HG02759 (cell line): ENCODE measurements around the gene BCR.

Source experiments
- ATAC-seq: cut with Tn5 transposase; IDR thresholded peaks from one replicate; pipeline ENCODE4 v1.9.1; 2021; ENCODE audit warnings: mild to moderate bottlenecking, moderate library complexity; ENCODE audit not compliant: unreplicated experiment

BCR gene

DNA sequence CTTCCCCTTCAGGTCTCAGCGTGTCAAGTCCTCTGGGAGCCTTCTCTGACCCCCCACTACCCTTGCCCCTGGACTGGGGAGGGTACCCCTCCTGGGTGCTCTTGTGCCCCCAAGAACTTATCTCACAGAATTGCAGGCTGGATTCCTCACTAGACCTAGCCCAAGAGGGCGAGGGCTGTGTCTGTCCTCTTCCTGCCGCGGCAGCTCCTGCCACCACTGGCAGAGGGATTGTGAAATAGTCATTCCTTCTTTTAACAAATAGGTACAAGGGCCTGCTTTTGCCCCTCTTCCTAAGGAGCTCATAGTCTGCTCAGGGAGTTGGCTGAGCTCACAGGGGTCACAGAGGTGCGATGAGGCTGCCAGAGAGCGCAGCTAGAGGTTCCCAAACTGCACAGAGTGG is 29.5 kb upstream of the BCR start:
- no peak for ATAC-seq

DNA sequence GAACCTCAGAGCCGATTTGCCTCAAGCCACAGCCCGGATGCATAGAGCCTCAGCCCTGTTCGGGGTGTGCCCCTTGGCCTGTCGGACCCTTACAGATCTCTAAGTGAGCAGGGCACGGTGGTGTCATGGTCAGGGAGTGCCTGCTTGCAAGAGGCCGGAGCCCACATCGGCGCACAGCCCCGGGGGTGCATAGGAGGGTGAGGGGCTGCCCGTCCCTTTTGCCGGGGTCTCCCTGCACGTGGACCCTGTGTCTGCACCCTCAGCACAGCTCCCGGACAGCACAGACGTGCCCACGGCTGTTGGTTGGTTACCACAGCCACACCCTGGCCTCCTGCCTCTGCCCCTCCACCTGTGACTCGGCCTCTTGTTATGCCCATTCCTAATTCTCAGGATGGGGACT is 28.5 kb upstream of the BCR start:
- no peak for ATAC-seq

DNA sequence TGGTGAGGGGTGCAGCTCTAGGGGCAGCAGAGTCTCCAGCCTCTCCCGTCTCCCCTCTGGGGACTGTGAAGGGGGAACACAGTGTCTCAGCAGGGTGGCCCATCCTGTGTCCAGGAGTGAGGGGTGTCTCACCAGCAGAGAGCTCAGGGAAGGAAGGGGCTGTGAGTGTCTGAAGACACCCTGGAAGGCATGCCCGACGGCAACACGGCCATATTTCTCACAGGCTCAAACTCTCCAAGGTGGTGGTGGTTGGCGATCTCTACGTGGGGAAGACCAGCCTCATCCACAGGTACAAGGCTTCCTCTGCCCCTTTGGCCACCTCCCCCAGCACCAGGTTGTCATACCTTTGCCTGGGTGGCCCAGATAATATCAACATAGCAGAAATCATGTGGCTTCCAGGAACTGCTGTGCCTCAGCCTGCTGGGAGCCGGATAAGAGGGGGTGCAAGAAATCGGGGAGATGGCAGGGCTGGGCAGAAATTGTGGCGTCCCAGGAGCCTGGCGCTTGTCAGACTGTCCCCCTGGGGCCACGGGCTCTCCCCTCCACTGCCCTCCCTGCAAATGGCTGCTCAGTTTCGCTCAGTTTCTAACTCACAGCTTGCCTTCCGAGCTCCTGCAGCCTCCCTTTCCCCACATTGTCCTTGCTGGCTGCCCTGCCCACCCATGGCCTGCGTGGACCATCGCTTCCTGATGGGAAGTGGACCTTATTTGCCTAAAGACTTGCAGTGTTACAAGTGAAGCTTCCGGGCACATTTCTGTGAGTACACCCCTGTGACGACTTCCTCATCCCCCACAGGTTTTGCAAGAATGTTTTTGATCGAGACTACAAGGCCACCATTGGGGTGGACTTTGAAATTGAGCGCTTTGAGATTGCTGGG is 27.8 kb upstream of the BCR start:
- ATAC-seq, result no peak

DNA sequence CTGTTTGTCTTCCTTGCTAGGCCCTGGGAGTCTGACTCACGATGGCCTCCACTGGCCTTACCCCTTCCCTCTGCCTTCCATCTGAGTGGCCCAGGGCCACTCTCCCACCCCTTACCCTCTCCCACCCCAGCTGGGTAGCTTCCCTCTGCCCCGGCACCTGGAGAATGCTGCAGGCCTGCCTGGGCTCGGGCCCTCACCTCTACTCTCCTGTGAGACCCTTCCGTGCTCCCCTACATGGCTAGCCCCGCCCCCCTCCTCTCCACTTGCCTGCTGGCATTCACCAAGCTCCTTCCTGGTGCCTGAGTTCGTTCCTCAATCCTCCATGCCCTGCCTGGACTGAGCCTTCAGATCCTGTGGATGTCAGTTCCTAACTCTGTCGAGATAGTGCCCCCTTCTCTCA is 26.3 kb upstream of the BCR start:
- ATAC-seq, result no peak

GRCh38 chr22:23154461-23154860 is 25.8 kb upstream of the BCR start:
- ATAC-seq, result no peak

DNA sequence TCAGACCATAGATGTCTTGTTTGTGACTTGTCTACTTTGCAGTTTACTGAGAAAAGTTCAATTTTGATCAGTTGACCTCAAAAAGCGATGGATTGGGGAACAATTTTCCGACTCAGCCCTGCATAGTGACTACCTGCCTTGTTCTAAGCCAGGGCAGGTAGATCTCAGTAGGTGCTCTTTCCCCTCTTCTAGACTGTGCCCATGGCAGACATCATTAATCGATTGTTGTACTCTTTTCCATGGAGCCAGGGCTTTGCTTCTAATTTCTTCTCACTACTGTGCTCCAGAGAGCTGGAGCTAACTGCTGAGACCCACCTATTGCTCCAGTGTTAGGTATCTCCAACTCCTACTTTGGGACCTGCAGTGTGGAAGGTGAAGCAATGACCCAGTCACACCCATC is 25.2 kb upstream of the BCR start:
- ATAC-seq, result no peak

- no peak for ATAC-seq
These were observed 24.5 kb upstream of the BCR start for GRCh38 chr22:23155831-23156230.

GRCh38 chr22:23156286-23156685 is 24.0 kb upstream of the BCR start:
- no peak for ATAC-seq

DNA sequence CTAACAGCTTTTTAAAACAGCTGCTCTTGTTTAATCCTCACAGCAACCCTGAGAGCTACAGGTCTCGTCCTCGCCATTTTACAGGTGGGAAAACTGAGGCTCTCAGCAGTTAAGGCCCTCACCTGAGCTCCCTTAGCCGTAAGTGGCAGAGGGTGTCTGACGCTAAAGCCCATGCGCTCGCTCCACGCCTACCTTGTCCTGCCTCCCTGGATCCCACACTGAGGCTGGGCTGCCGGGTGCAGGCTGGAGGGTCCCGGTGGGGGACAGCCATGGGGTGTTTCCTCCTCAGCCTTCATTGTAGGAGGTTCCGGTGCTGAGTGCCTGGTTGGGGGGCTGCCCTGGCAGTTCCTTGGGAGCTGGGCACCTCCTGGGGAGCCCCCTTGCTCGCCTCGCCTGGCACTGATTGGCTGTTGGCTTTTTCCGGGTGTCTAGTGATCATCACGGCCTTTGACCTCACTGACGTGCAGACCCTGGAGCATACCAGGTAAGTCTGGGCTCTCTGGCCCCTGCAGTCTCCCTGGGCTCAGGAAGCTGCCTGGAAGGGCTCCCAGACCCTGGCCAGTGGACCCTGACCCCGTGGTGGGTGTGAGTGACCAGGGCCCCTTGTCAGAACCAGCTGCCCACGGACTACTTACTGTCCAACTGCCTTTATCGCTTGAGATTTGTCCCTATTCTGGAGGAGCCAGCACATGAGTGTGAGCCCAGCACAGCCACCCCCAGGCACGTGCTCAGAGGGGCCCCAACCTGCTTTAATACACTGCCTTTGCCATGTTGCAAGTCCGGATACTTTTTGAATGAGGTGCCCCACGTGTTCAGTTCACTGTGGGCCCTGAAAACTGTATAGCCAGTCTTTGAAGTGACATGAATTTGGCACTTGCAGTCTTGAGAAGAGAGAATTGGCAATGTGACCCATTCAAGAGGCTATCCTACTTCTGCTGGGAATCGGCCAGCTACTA is 22.5 kb upstream of the BCR start:
- ATAC-seq, result no peak

DNA sequence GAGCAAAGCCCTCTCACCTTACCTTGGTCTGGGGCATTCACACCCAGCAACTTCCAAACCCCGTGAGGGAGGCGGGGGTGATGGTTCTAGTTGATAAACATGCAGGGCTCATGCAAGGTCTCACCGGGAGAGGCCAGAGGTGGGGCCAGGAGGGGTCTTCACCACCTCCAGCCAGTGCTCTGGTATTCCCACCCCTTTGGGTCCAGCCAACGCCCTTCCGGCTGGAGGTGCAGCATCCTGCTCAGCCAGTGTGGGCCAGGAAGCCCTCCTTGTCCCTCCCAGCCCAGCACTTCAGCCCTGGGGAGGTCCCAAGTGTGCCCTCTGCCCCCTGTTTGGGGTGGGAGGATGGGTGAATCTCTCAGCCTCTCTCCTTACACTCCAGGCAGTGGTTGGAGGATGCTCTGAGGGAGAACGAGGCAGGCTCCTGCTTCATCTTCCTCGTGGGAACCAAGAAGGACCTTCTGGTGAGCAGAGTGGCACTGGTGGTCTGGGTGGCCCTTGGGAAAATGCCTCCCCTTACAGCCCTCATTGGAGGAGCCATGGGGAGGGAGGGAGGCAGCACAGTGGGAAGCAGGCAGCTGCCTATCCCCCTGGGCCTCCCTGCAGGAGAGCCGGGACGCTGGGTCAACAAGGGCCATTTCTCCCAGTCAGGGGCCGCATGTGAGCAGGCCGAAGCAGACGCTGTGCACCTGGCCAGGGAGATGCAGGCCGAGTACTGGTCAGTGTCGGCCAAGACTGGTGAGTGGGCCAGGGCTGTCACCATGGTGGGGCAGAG is 21.6 kb upstream of the BCR start:
- no peak for ATAC-seq

- ATAC-seq, result no peak
These were observed 21.0 kb upstream of the BCR start for GRCh38 chr22:23159291-23159630.

- ATAC-seq, result no peak
These were observed 19.3 kb upstream of the BCR start for GRCh38 chr22:23161029-23161428.

DNA sequence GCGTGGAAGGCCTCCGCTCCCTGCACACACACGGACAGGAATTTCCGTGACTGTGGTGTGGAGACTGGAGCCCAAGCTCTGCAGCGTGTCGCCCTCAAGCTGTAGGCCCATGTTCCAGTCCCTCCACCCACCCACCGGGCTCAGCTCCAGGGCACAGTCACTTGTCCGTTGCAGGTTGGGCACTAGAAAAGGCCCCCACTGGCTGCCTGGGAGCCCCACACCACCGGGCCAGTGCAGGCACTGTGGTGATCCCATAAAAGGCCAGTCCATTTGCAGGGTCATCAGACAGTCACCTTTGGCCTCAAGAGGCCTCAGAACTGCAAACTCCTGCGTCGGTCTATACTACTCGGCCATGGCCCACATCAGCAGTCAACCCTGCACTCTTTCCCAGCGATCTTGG is 18.7 kb upstream of the BCR start:
- ATAC-seq, result no peak

DNA sequence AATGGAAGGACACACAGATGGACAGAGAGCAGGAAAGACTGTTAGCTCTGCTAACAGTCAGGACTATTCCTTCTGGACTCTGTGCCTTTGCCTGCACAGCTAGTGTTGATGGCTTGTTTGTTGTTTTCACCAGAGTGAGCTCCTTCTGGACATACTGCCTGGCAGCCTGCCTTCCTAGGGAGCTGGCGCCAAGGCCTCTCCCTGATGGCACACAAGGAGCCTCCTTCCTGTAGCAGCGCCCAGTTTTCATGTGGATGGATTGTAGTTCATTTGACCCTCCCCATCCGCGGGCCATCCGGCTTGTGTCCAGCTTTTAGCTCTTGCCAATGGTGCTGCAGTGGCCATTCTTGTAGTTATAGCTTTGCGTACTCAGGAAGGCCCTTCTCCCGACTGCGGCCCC is 16.6 kb upstream of the BCR start:
- no peak for ATAC-seq

GRCh38 chr22:23164091-23164490 is 16.2 kb upstream of the BCR start:
- ATAC-seq, result no peak

DNA sequence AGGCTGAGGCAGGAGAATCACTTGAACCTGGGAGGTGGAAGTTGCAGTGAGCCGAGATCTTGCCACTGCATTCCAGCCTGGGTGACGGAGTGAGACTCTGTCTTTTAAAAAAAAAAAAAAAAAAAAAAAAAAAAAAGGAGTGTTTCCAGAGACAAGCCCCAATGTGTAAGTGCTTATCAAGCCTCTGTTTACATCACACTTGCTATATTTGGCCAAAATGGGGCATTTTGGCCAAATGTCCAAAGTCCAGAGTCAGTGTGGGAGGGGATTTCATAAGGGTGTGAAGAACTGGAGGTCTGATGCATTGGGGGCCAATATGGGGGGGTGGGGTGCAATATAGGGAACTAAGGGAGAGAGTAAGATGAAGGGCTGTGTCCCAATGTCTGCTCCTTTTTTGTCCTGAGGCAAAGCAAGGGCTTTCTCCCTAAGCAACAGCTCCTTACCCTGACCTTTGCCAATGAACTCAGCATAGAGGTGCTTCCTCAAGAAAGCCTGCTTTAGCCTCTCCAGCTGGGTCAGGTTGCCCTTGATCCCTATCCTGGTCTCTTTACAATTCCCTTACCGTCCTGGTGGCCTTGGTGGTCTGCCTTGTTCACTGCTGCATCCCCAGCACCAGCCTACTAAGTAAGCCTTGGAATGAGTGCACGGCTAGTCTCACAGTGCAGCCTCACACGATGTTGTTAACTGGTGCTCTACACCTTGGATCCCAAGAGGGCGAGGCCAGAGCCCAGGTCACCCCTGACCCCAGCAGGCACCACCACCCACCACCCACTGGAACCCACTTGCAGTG is 14.1 kb upstream of the BCR start:
- ATAC-seq, result no peak

DNA sequence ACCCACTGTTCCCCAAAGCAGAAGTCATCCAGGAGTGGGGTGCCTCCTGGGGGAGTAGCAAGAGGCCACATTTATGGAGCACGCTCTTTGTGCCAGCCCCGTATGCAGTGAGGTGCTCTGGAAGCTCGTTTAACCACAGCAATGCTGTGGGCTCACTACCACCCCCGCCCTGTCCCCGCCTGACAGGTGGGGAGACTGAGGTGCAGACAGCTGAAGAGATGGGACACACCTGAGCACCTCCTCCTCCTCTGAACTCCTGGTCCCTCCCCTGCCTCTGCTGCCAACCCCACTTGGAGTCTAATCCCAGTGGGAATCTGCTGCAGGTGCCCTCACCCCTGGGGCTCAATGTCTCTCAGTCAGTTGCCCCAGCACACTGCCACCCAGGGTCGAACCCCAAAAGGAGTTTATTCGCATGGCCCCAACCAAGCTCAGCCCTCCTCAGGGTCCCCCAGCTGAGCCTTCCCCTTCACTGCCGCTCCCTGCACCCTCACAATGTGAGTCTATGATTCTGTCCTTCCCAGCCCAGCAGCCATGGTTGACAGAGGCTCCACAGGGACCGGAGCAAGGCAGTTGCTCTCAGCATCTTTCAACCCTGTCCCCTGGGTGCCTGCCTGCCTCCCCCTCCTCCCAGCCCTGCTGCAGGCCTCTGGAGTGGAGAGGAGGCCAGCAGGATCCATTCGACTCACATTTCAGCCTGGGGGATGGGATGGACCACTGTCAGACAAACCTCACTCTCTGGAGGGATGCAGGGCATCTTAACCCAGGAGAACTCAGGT is 13.3 kb upstream of the BCR start:
- ATAC-seq, result no peak

DNA sequence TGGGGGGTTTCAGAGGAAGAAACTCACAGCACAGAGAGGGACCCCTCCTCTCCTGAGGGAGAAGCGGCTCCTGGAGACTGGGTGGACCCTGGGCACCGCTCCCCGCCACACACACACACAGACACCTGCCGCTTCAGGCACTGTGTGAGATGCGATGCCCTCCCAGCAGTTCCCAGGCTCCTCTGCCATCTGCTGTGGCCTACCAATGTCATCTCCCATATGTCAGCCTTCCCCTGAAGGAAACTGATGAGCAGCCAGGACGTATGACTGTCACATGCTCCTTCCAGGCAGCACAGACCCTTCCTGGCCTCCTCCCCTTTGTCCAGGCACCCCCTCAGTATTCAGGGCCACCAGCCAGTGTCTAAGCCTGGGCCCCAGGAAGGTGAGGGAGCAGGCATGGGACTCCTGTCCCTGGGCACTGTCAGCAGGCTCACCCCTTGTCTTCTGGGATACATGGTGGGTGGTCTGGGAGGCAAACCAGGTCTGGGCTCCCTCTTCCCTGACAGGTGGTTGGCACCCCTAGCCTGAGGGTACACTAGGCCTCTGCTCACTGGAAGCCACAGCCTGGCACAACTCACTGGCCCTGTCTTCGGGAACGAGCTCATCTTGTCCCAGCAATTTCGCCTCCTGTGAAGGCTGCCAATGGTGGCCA is 11.8 kb upstream of the BCR start:
- no peak for ATAC-seq

- ATAC-seq, result no peak
These were observed 11.3 kb upstream of the BCR start for GRCh38 chr22:23169043-23169406.
